ENCODE results near the gene CFAP161.
"Not testable (repeated sequence)": the region's sequence is repeated elsewhere in the genome, so short reads cannot be mapped to it uniquely, and the experiment has no call there.

The CFAP161 gene

DNA sequence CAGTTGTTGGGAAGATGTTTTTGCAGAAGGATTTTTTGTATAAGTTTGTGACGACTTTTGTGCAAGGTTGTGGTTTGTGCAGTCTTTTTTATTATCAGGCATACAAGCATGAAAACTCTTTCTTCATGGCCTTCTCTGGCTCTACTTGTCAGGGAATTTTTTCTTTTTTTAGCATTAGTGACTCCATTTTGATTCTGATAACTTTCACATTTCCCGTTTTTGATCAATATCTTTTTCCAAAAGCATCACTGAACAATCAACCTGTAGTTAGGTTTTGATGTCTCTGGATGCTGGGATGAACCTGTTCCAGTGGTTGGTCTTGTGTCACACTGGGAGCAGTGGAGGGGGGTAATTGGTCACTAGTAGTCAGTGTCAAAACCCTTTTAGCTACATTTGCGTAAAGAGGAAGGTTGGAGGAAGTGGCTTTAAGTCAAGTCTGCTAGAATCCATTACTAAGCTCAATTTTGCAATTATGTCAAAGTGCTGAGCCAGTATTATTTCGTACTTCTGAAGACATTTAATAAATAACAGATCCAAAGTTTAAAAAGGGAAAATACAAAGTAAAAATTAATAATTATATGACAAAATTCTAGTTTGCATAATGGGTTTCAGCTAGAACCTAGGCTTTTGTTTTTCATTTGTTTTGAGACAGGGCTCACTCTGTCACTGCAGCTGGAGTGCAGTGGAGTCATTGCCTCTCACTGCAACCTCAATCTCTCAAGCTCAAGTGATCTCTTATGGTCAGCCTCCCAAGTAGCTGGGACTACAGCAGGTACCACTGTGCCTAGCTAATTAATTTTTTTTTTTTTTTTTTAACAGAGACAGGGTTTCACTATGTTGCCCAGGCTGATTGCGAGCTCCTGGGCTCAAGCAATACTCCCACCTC is 18.8 kb upstream of the CFAP161 start:
- no peak overlapping the region for H3K4me3 ChIP-seq (ENCODE audit: low read length)
- DNase-seq (ENCODE audit: low read depth), result no peak
- TF ChIP-seq, protein P1, sequence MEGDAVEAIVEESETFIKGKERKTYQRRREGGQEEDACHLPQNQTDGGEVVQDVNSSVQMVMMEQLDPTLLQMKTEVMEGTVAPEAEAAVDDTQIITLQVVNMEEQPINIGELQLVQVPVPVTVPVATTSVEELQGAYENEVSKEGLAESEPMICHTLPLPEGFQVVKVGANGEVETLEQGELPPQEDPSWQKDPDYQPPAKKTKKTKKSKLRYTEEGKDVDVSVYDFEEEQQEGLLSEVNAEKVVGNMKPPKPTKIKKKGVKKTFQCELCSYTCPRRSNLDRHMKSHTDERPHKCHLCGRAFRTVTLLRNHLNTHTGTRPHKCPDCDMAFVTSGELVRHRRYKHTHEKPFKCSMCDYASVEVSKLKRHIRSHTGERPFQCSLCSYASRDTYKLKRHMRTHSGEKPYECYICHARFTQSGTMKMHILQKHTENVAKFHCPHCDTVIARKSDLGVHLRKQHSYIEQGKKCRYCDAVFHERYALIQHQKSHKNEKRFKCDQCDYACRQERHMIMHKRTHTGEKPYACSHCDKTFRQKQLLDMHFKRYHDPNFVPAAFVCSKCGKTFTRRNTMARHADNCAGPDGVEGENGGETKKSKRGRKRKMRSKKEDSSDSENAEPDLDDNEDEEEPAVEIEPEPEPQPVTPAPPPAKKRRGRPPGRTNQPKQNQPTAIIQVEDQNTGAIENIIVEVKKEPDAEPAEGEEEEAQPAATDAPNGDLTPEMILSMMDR (conservative IDR thresholded peaks at IDR 0.05; ENCODE audit: low read depth, low read length), result no peak

DNA sequence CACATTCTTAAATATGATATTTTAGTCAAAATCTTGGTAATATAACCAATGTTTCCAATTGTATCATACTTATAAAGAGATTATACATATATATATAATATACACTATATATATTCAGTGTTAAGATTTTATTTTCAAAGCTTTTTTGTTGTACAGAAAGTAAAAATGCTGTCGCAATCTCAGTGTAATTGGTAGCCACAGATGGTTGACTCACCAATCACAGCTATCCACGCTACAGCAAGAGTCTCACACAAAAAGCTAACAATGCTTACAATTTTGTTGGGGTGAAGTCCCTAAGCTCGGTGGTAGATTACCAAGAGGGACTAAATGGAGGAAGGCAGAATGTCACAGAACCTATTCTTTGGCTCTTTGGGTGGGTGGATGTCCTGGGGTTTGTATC is 16.9 kb upstream of the CFAP161 start:
- TF ChIP-seq, protein P1 (conservative IDR thresholded peaks at IDR 0.05; ENCODE audit: low read depth, low read length), result no peak
- no peak overlapping the region for H3K4me3 ChIP-seq (ENCODE audit: low read length)
- DNase-seq (ENCODE audit: low read depth), result no peak

DNA sequence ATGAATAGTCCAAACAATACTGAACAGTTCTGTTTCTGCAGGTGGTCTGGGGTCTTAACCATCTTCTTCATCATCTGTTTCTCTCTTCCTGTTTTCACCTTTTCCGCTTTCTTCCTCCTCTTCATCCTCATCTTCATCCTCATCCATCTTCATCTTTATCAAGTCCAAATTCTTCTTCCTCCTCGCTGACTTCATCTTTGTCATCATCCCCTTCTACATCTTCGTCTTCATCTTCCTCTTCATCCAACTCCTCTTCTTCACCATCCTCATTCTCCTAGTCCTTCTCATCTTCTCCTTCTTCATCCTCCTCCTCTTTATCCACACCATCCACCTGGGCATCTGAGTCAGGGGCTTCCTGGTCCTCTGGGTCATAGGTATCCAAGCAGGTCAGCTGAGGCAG is 16.5 kb upstream of the CFAP161 start:
- TF ChIP-seq, protein P1 (conservative IDR thresholded peaks at IDR 0.05; ENCODE audit: low read depth, low read length), result no peak
- no peak overlapping the region for H3K4me3 ChIP-seq (ENCODE audit: low read length)
- DNase-seq (ENCODE audit: low read depth), result no peak

DNA sequence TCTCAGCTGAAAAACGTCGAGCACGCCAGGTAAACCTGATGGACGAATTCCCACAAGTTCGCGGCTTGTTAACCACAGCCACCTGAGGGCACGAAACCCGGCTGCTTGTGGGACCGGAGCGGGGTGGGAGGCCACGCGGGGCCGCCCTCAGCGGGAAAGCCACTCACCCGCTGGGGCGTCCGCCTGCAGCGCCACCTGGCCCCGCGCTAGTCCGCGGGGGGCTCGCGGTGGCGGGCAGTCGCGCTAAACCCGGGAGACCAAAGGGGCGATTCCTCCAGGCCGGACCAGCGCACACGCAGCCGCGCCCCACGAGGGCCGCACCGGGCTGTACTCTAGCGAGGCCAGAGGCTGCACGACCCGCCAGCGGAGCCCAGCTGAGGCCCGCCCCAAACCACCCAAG is 15.7 kb upstream of the CFAP161 start:
- TF ChIP-seq, protein P1 (conservative IDR thresholded peaks at IDR 0.05; ENCODE audit: low read depth, low read length), result no peak
- no peak overlapping the region for H3K4me3 ChIP-seq (ENCODE audit: low read length)

DNA sequence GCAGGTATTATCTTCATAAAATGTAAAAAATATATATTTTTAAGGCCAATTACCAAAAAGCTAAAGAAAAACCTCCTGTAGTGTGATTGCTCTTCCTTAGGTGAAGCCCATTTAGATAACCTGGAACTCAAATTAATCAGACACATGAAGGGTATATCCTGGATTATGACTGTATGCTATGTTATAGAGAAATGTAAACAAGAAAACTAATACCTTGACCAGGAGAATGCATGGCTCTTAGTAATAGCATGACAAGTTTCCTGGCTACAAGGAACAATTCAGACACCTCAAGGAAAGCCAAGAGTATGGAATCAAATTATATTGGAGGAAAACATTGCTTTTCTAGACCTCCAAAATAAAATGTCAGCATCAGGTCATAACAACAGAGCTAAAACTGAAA is 14.0 kb upstream of the CFAP161 start:
- no peak for DNase-seq (ENCODE audit: low read depth)
- TF ChIP-seq, protein P1 (conservative IDR thresholded peaks at IDR 0.05; ENCODE audit: low read depth, low read length), result no peak
- H3K4me3 ChIP-seq (ENCODE audit: low read length), result no peak overlapping the region

More for the DNA sequence above, 15.7 kb upstream of the CFAP161 start:
- no peak for DNase-seq (ENCODE audit: low read depth)

DNA sequence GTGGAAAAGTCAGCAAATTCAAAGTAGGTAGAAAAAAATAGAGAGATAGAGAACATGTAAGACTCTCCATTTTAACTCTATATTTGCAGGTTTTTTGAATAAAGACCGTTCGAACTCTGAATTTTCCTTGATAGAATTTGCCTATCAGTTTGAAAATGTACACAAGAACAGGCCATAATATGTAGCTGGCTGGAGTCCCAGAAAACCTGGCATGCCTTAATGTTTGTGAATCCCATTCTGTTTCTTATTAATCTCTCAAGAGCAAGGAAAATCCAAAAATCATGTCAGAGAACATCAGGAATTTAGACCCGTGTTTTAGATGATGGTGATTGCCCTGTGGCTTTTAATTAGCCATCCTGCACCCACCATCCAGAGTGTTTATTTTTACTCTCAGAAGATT is 7.2 kb upstream of the CFAP161 start:
- no peak overlapping the region for H3K4me3 ChIP-seq (ENCODE audit: low read length)
- TF ChIP-seq, protein P1 (conservative IDR thresholded peaks at IDR 0.05; ENCODE audit: low read depth, low read length), result no peak
- no peak for DNase-seq (ENCODE audit: low read depth)

DNA sequence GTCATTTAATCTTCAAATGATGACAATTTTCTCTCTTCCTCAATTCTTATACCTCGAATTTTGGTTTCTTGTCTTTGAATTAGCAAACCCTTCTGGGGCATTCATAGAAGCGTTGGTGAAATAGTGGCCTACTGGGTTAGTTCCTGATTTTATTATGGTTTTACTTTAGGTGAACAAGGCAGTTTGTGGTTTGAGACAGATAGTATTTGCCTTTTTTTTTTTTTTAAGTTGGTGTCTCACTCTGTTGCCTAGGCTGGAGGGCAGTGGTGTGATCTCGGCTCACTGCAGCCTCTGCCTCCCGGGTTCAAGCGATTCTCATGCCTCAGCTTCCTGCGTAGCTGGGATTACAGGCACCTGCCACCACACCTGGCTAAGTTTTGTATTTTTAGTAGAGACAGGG is 7.4 kb downstream of the CFAP161 start:
- not testable (repeated sequence) for H3K4me3 ChIP-seq (ENCODE audit: low read length); DNase-seq (ENCODE audit: low read depth)

All from retinal pigment epithelial cell (primary cell).